ENCODE data around the gene EZR.

The EZR gene

DNA sequence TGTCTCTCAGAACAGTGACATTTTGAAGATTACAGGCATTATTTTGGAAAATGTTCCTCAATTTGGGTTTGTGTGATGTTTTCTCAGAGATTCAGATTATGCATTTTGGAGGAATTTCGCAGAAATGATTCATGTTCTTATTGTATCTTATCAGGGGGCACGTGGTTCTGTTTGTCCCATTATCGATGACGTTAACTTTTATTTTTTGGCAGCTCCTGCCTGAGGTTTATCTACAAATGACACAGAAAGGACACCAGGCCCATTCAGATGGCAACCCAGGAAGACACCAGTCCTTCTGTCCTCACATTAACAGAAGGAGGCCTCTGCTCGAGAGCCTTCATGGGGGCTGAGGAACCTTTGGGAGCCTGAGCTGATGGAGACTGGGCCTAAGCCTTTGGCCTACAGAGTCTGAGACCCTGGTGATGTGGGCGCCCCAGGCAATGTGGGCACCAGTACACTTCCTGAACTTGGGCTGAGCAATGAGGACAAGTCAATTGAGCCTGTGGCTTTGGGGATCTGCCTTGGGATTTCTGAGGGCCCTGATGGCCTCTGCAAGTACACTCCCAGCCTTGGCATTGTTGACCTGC, 41.2 kb upstream of the EZR start:
- TF ChIP-seq, protein P1, sequence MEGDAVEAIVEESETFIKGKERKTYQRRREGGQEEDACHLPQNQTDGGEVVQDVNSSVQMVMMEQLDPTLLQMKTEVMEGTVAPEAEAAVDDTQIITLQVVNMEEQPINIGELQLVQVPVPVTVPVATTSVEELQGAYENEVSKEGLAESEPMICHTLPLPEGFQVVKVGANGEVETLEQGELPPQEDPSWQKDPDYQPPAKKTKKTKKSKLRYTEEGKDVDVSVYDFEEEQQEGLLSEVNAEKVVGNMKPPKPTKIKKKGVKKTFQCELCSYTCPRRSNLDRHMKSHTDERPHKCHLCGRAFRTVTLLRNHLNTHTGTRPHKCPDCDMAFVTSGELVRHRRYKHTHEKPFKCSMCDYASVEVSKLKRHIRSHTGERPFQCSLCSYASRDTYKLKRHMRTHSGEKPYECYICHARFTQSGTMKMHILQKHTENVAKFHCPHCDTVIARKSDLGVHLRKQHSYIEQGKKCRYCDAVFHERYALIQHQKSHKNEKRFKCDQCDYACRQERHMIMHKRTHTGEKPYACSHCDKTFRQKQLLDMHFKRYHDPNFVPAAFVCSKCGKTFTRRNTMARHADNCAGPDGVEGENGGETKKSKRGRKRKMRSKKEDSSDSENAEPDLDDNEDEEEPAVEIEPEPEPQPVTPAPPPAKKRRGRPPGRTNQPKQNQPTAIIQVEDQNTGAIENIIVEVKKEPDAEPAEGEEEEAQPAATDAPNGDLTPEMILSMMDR (IDR thresholded peaks at IDR 0.05; ENCODE audit: borderline replicate concordance, control extremely low read depth, extremely low read depth, insufficient read depth, missing control alignments): no peak
- DNase-seq (ENCODE audit: low spot score): no peak
- in situ Hi-C loops (cut with MboI; ENCODE audit: low sequenced_read_pairs, unreplicated experiment): no loop called here

DNA sequence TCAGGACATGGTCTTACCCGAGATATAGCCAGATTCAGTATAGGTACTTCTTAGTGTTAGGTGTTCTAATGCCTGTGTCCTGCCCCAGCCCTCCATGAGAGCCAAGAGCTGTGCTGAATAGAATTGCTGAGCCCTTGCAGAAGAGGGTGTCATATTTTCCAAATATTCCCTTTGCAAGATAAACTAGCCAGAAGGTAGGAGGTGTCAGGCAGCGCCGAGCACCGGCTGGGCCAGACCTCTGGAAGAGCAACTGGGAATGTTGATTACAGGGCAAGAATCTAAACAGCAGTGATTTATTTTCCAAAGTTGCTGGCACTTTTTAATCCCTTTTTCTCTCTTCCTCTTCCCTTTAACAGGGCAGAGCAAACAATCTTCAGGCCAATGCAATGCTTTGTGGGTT, 37.1 kb upstream of the EZR start:
- DNase-seq (ENCODE audit: low spot score): no peak
- in situ Hi-C loops (cut with MboI; ENCODE audit: low sequenced_read_pairs, unreplicated experiment): no loop called here
- TF ChIP-seq, protein P1 (IDR thresholded peaks at IDR 0.05; ENCODE audit: borderline replicate concordance, control extremely low read depth, extremely low read depth, insufficient read depth, missing control alignments): no peak

DNA sequence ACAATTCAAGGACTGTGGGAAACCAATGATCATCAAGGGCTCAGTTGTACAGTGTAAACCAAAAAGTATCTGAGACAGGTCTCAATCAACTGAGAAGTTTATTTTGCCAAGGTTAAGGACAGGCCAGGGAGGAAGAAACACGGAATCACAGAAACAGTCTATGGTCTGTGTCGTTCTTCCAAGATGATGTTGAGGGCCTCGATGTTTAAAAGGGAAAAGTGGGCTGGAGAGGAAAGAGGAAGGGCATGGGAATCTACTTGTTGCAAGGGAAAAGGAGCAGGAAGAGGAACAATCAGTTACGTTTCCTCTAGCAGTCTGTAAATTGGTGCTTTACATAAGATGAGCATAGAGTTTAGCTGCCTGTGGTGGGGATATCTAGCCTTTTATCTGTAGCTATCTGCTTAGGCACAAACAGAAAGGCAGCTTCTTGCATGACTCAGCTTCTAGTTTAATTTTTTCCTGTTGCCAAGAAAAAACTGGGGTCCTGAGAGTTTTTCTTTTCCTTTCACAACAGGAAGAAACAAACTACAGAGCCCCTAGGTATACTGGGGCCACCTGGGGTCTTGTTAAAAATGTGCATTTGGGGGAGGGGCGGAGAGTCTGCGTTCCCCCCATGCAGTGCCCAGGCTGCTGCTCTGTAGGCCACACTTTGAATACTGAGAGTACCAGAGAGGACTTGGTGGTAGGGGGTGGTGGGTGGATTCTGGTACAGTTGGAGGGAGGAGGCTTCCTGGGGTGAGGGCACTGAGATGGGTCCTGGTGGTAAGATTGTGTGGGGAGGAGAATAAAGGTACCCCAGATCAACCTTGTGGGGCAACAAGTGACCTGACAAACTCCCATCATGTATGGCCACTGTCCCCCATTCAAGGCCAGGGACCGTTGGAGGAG, 35.3 kb upstream of the EZR start:
- DNase-seq (ENCODE audit: low spot score): no peak

DNA sequence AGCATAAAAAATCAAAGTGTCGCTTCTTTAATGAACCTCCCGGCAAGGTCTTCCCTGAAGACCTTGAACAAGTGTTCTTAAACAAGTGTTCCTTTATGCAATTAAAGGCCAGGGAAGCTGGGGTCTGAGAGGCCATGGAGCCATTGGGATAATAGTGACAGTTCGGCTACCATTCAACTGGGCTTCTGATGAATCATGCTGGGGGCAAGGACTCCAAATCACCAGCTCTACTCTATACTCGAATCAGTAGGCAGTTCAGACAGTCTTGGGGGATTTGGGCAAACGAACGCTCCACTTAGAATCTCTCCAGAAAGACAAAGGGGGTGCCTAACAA, 34.7 kb upstream of the EZR start:
- no peak for DNase-seq (ENCODE audit: low spot score)
- in situ Hi-C loops (cut with MboI; ENCODE audit: low sequenced_read_pairs, unreplicated experiment): no loop called here
- TF ChIP-seq, protein P1 (IDR thresholded peaks at IDR 0.05; ENCODE audit: borderline replicate concordance, control extremely low read depth, extremely low read depth, insufficient read depth, missing control alignments): no peak

More for the DNA sequence above, 35.3 kb upstream of the EZR start:
- in situ Hi-C loops (cut with MboI; ENCODE audit: low sequenced_read_pairs, unreplicated experiment): no loop called here
- TF ChIP-seq, protein P1 (IDR thresholded peaks at IDR 0.05; ENCODE audit: borderline replicate concordance, control extremely low read depth, extremely low read depth, insufficient read depth, missing control alignments): no peak

DNA sequence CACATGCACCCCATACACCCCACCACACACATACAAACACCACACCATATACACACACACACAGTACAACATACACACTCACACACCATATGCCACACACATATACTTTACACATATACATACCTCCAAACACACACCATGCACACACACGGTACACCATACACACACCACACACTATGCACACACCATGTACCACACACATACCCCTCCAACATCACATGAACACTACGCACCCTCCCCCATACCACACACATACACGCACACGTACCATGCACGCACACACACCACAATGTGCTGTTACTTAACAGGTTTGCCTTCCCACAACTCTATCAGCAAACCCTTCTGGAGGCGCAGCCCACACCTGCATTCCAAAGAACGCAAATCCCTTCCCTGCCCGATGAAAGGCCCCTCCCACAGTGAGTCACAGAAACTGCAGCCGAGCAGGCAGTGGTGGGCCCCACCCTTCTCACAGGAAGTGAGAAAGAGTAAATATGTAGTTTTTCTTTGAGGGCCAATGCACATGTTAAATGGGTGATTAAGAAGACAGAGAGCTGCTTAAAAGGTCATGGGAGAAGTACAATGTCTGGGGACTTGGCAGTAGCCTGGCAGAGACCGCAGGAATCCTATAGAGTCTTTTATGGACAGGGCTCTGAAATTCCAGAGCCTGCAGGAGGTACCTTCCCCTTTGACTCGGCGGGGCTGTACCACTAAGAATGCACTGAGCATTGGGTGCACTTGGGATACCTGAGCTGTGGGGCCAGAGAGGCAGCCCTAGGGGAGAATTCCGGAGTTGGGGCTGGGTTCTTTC, 34.1 kb upstream of the EZR start:
- TF ChIP-seq, protein P1 (IDR thresholded peaks at IDR 0.05; ENCODE audit: borderline replicate concordance, control extremely low read depth, extremely low read depth, insufficient read depth, missing control alignments): no peak
- peak; percentile 81 for DNase-seq (ENCODE audit: low spot score)
- in situ Hi-C loops (cut with MboI; ENCODE audit: low sequenced_read_pairs, unreplicated experiment): no loop called here

DNA sequence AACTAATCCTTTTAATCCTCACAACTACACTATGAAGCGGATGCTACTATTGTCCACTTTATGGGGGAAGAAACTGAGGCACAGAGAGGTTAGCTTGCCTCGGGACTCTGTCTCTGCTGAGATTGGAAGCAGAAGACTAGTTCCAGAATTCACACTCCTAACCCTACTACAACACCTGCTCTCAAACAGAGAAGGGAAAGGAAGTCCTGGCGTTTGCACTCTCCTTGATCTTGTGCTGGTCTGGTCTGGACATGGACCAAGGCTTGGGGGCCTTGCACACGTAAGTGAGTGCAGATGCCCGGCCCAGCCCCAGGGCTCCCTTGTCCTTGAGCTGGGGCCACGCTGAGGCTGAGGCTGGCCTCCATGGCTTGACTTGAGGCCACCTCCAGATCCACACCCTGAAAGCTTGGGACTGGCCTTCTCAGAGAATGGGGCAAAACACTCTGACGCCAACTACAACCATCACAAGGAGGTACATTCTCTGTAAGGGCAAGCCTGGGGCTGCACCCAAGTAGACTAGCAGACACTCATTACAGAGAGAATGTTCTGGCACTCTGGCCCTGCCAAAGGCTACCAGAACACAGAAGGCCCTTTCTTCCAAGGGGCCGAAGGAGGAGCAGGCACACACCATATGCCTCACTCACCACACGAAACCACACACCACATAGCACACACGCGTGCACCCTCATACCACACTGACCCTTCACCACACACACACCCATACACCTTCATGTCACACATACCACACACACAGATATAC, 33.3 kb upstream of the EZR start:
- DNase-seq (ENCODE audit: low spot score): no peak
- TF ChIP-seq, protein P1 (IDR thresholded peaks at IDR 0.05; ENCODE audit: borderline replicate concordance, control extremely low read depth, extremely low read depth, insufficient read depth, missing control alignments): no peak
- in situ Hi-C loops (cut with MboI; ENCODE audit: low sequenced_read_pairs, unreplicated experiment): no loop called here
